Central memory CD8-positive, alpha-beta T cell (primary cell): Measurements from ENCODE around the gene S100A11.

ENCODE experiments used
- ATAC-seq: fragments of 150-1000 bp; cut with Tn5 transposase; replicated peaks from 2 replicates; pipeline ENCODE4 v1.10.0; 2022; ENCODE audit warnings: mild to moderate bottlenecking, moderate FRiP score, moderate number of reproducible peaks; ENCODE audit not compliant: poor library complexity, severe bottlenecking; ENCODE audit errors: extremely low read depth
- DNase-seq, 2 donors: peaks; one replicate each; pipeline ENCODE4 v3.0.0; 2021; ENCODE audit warnings: low spot score in 2 of 2
- H3K27ac Mint-ChIP-seq: one replicate; pipeline ENCODE4 v1.8.0; 2022; ENCODE audit warnings: low read depth, mild to moderate bottlenecking, moderate library complexity, mixed read lengths
- H3K27me3 Mint-ChIP-seq: one replicate; pipeline ENCODE4 v1.8.0; 2022; ENCODE audit warnings: mixed read lengths
- H3K36me3 Mint-ChIP-seq: one replicate; pipeline ENCODE4 v1.8.0; 2022; ENCODE audit warnings: mild to moderate bottlenecking, moderate library complexity, mixed read lengths; ENCODE audit not compliant: insufficient read depth
- H3K4me1 Mint-ChIP-seq: one replicate; pipeline ENCODE4 v1.8.0; 2022; ENCODE audit warnings: mixed read lengths
- H3K4me3 Mint-ChIP-seq: one replicate; pipeline ENCODE4 v1.8.0; 2022; ENCODE audit warnings: mild to moderate bottlenecking, moderate library complexity, mixed read lengths
- H3K9me3 Mint-ChIP-seq: one replicate; pipeline ENCODE4 v1.8.0; 2022; ENCODE audit warnings: mixed read lengths

S100A11 gene

DNA sequence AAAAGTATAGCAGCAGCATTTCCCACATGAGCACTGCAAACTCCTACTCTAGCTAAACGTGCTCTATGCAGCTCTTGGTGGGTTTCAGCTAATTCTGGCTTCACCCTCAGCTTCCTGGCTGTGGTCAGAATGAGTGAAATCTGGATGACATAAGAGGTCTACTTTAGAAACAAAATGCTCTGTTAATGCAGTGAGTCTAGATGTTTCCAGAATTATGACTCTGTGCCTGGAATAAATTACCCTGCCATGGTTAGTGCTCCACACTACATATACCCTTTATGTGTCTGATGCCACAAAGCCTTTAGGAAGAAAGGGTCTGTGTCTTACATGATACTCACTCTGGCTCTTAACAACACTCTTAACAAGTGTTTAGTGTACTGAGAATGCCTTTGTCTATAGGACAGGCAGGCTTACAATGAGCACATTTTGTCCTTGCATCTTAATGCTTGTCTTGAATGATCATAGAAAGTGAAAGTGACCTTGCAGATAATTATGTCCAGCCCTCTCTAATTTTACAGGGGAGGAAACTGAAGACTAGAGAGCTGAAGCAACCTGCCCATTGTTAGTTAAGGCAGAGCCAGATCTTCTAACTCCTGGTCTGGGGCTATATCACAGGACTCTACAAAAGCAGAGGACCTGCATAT is 52.4 kb downstream of the S100A11 start:
- Mint-ChIP-seq H3K36me3 (peaks cover 59% of the 10 kb centered on the region), H3K27me3 (no peaks in the 10 kb centered on the region), H3K27ac (peak overlapping the region; percentile 75), H3K4me1 (peaks cover 56% of the 10 kb centered on the region), H3K4me3 (peak overlapping the region; percentile 51), H3K9me3 (no peaks in the 10 kb centered on the region)
- no peak for DNase-seq
- peak; percentile 90 for ATAC-seq
